Neural progenitor cell (in vitro differentiated cells): Measurements from ENCODE around the gene PCSK5.

Experiments used
- EZH2 ChIP-seq: fragments of 200-600 bp; sonication (generic); IDR thresholded peaks from 2 replicates; pipeline ENCODE4 v1.6.1; 2017; ENCODE audit warnings: antibody characterized with exemption, mild to moderate bottlenecking, moderate library complexity
- TF ChIP-seq, protein P1 (sequence below): fragments of 200-600 bp; sonication (generic); IDR thresholded peaks from 2 replicates; pipeline ENCODE4 v1.5.1; 2017; ENCODE audit warnings: antibody characterized with exemption, mild to moderate bottlenecking

DNA sequence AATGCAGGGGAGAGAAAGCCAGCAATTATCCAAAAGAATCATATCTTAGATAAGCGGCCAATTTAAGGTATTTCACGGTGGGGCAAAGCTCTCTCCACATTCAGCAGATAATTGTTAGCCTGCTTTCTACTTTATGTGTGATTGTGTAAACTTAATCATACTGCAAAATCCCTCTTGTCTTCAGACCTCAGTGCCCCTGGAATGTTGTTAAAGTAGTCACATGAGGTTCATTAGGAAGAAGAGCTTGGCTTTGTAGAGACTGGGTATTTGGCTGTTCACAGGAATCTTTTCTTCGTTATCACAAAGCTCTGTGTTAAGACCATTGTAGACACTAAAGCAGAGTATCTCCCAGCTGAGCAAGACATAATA, 376.8 kb downstream of the PCSK5 start:
- TF ChIP-seq, protein P1, sequence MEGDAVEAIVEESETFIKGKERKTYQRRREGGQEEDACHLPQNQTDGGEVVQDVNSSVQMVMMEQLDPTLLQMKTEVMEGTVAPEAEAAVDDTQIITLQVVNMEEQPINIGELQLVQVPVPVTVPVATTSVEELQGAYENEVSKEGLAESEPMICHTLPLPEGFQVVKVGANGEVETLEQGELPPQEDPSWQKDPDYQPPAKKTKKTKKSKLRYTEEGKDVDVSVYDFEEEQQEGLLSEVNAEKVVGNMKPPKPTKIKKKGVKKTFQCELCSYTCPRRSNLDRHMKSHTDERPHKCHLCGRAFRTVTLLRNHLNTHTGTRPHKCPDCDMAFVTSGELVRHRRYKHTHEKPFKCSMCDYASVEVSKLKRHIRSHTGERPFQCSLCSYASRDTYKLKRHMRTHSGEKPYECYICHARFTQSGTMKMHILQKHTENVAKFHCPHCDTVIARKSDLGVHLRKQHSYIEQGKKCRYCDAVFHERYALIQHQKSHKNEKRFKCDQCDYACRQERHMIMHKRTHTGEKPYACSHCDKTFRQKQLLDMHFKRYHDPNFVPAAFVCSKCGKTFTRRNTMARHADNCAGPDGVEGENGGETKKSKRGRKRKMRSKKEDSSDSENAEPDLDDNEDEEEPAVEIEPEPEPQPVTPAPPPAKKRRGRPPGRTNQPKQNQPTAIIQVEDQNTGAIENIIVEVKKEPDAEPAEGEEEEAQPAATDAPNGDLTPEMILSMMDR, result no peak
- TF ChIP-seq EZH2, result no peak
